Left lobe of liver (tissue), 2 donors: Measurements from ENCODE around the gene ACACA. TPM values are rescaled to one million over a fixed set of nuclear protein-coding genes. Genes with fewer than 3 reads are reported as not detected.
"Not testable (repeated sequence)": the region's sequence is repeated elsewhere in the genome, so short reads cannot be mapped to it uniquely, and the experiment has no call there.

Source experiments
- ATAC-seq: fragments of 200-7000 bp; cut with Tn5 transposase; one replicate; pipeline ENCODE4 v1.9.1; 2020; ENCODE audit warnings: mild to moderate bottlenecking, moderate library complexity
- DNase-seq: peaks from one replicate; pipeline ENCODE4 v3.0.0-alpha.2; 2020; ENCODE audit warnings: low spot score
- total RNA-seq: library from RNA; stranded (reverse); gene quantifications from one replicate; pipeline ENCODE4 v1.2.1, GENCODE V29; 2021
- donor health status: DM: no; HTN: no; CAD: no; lungs with moderate emphysema.
- donor health status: DM: no; HTN: yes; CAD: no.

Gene ACACA
- total RNA-seq, result 37.9 TPM

GRCh38 chr17:37406635-37407461 is at the start of gene ACACA, which contains the start of gene TADA2A:
ACACA (minus strand) TSS chr17:37406836; CDS start chr17:37406299, 537 bp downstream.
TADA2A (plus strand) TSS chr17:37406886; CDS start chr17:37411366, 4,480 bp downstream.
- ATAC-seq (peak; percentile 89), DNase-seq (peak; percentile 94)

- DNase-seq (no peak), ATAC-seq (no peak)
Measured at GRCh38 chr17:37450112-37450511, 43.5 kb upstream of the ACACA start.

GRCh38 chr17:37447641-37448040 is 41.0 kb upstream of the ACACA start:
- no peak for DNase-seq

GRCh38 chr17:37446027-37446426 is 39.4 kb upstream of the ACACA start:
- no peak for ATAC-seq
- DNase-seq, result no peak

More at GRCh38 chr17:37447641-37448040, 41.0 kb upstream of the ACACA start:
- no peak for ATAC-seq

GRCh38 chr17:37441369-37442014 is 34.9 kb upstream of the ACACA start:
- not testable (repeated sequence) for DNase-seq, ATAC-seq

- no peak for ATAC-seq
Measured at GRCh38 chr17:37440424-37440823, 33.8 kb upstream of the ACACA start.

GRCh38 chr17:37438141-37438540 is 31.5 kb upstream of the ACACA start:
- DNase-seq (no peak), ATAC-seq (no peak)

More at GRCh38 chr17:37440424-37440823, 33.8 kb upstream of the ACACA start:
- DNase-seq, result no peak

GRCh38 chr17:37432671-37433070 is 26.0 kb upstream of the ACACA start:
- DNase-seq (no peak), ATAC-seq (no peak)

GRCh38 chr17:37430051-37430627 is 23.5 kb upstream of the ACACA start:
- ATAC-seq, result no peak
- DNase-seq, result no peak

- no peak for ATAC-seq
- no peak for DNase-seq
Measured at GRCh38 chr17:37429453-37429852, 22.8 kb upstream of the ACACA start.

- DNase-seq (no peak), ATAC-seq (no peak)
Measured at GRCh38 chr17:37429039-37429438, 22.4 kb upstream of the ACACA start.

- ATAC-seq (no peak), DNase-seq (no peak)
Measured at GRCh38 chr17:37425268-37425667, 18.6 kb upstream of the ACACA start.

GRCh38 chr17:37422971-37423625 is 16.5 kb upstream of the ACACA start:
- no peak for DNase-seq
- ATAC-seq, result no peak

- DNase-seq, result no peak
- no peak for ATAC-seq
Measured at GRCh38 chr17:37417852-37418251, 11.2 kb upstream of the ACACA start.

GRCh38 chr17:37413875-37414519 is 7.4 kb upstream of the ACACA start:
- no peak for ATAC-seq
- DNase-seq, result no peak

GRCh38 chr17:37410357-37410756 is 3.7 kb upstream of the ACACA start:
- ATAC-seq (no peak), DNase-seq (no peak)

GRCh38 chr17:37408145-37408479 is 1.5 kb upstream of the ACACA start:
- DNase-seq, ATAC-seq: not testable (repeated sequence)

GRCh38 chr17:37405955-37406634 is 541 bp downstream of the ACACA start:
- no peak for ATAC-seq
- no peak for DNase-seq

GRCh38 chr17:37405522-37405921 is 1.1 kb downstream of the ACACA start:
- ATAC-seq, DNase-seq: not testable (repeated sequence)

- ATAC-seq, result no peak
- DNase-seq, result no peak
Measured at GRCh38 chr17:37400505-37400904, 6.1 kb downstream of the ACACA start.
